ENCODE results near the gene PEX11G.

- TF ChIP-seq EZH2 (IDR thresholded peaks at IDR 0.05; ENCODE audit: insufficient read depth, poor library complexity, severe bottlenecking) (no peak), EZH2phosphoT487 (IDR thresholded peaks at IDR 0.05; ENCODE audit: insufficient read depth, low read depth) (no peak)
Measured at GRCh38 chr19:7486923-7487322, 1.9 kb downstream of the PEX11G start.
